ENCODE results near the gene ZMYND11.

The ZMYND11 gene

GRCh38 chr10:106740-107139, 28.5 kb upstream of the ZMYND11 start:
- no peaks in the 10 kb centered on the region for H3K27me3 ChIP-seq (replicated peaks; ENCODE audit: insufficient read depth, low read length)
- H3F3A ChIP-seq (ENCODE audit: insufficient read depth, low read length): no peaks in the 10 kb centered on the region
- no peaks in the 10 kb centered on the region for H3K36me3 ChIP-seq (replicated peaks; ENCODE audit: insufficient read depth, low read length)
- no peaks in the 10 kb centered on the region for H4K20me1 ChIP-seq (ENCODE audit: insufficient read depth, low read length)
- TF ChIP-seq, protein P1, sequence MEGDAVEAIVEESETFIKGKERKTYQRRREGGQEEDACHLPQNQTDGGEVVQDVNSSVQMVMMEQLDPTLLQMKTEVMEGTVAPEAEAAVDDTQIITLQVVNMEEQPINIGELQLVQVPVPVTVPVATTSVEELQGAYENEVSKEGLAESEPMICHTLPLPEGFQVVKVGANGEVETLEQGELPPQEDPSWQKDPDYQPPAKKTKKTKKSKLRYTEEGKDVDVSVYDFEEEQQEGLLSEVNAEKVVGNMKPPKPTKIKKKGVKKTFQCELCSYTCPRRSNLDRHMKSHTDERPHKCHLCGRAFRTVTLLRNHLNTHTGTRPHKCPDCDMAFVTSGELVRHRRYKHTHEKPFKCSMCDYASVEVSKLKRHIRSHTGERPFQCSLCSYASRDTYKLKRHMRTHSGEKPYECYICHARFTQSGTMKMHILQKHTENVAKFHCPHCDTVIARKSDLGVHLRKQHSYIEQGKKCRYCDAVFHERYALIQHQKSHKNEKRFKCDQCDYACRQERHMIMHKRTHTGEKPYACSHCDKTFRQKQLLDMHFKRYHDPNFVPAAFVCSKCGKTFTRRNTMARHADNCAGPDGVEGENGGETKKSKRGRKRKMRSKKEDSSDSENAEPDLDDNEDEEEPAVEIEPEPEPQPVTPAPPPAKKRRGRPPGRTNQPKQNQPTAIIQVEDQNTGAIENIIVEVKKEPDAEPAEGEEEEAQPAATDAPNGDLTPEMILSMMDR (IDR thresholded peaks at IDR 0.05; ENCODE audit: low read length): no peak
- TF ChIP-seq EZH2 (optimal IDR thresholded peaks at IDR 0.05; ENCODE audit: low read depth, low read length): no peak
- TF ChIP-seq EZH2phosphoT487 (IDR thresholded peaks at IDR 0.05; ENCODE audit: low read length): no peak
- H3K9me3 ChIP-seq (replicated peaks; ENCODE audit: insufficient read depth, low read length): no peaks in the 10 kb centered on the region
- no peaks in the 10 kb centered on the region for H3K9me2 ChIP-seq (replicated peaks; ENCODE audit: insufficient read depth, low read length)
- 0 out of 2 replicates have a peak, but pooled peaks cover 4% of the 10 kb centered on the region for H3K4me1 ChIP-seq (ENCODE audit: low read length)
- H3K4me3 ChIP-seq (ENCODE audit: low read length): no peak overlapping the region
- H3K9ac ChIP-seq (ENCODE audit: low read length): no peak overlapping the region
- H3K4me2 ChIP-seq (ENCODE audit: low read depth, low read length): no peak overlapping the region
- no peak overlapping the region for H2AFZ ChIP-seq (ENCODE audit: low read length)
- no peak for DNase-seq
- no peak overlapping the region for H3K27ac ChIP-seq (ENCODE audit: low read length)
- no peaks in the 10 kb centered on the region for H3K79me2 ChIP-seq (ENCODE audit: low read length)

DNA sequence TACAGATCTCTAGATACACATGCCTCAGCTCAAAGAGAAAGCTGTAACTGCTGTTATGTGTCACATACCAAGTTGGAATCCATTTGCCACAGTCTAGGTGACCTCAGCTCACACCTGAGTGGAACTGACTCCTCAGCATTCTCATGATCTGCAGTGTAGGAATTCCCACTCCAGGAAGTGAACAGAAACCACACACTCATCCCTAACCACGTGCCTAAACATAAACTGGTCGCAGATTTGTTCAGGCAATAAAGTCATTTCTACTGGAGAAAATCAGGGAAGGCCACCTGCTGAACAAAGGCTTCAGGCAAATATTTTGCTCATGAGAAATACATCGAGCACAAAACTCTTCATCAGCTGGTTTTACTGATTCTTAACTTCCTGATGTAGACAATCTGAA, 23.0 kb upstream of the ZMYND11 start:
- H3K79me2 ChIP-seq (ENCODE audit: low read length): no peaks in the 10 kb centered on the region
- H3K4me1 ChIP-seq (ENCODE audit: low read length): no peaks in the 10 kb centered on the region
- H3K9ac ChIP-seq (ENCODE audit: low read length): no peak overlapping the region
- H3K36me3 ChIP-seq (replicated peaks; ENCODE audit: insufficient read depth, low read length): no peaks in the 10 kb centered on the region
- H3F3A ChIP-seq (ENCODE audit: insufficient read depth, low read length): no peaks in the 10 kb centered on the region
- DNase-seq: no peak
- H3K9me3 ChIP-seq (replicated peaks; ENCODE audit: insufficient read depth, low read length): no peaks in the 10 kb centered on the region
- no peak overlapping the region for H2AFZ ChIP-seq (ENCODE audit: low read length)
- H3K4me3 ChIP-seq (ENCODE audit: low read length): no peak overlapping the region
- TF ChIP-seq, protein P1 (IDR thresholded peaks at IDR 0.05; ENCODE audit: low read length): no peak
- TF ChIP-seq EZH2phosphoT487 (IDR thresholded peaks at IDR 0.05; ENCODE audit: low read length): no peak
- TF ChIP-seq EZH2 (optimal IDR thresholded peaks at IDR 0.05; ENCODE audit: low read depth, low read length): no peak
- no peaks in the 10 kb centered on the region for H3K9me2 ChIP-seq (replicated peaks; ENCODE audit: insufficient read depth, low read length)
- H3K27ac ChIP-seq (ENCODE audit: low read length): no peak overlapping the region
- no peaks in the 10 kb centered on the region for H3K27me3 ChIP-seq (replicated peaks; ENCODE audit: insufficient read depth, low read length)
- H3K4me2 ChIP-seq (ENCODE audit: low read depth, low read length): no peak overlapping the region
- H4K20me1 ChIP-seq (ENCODE audit: insufficient read depth, low read length): no peaks in the 10 kb centered on the region

GRCh38 chr10:124874-125273, 10.4 kb upstream of the ZMYND11 start:
- no peak overlapping the region for H2AFZ ChIP-seq (ENCODE audit: low read length)
- H3K4me1 ChIP-seq (ENCODE audit: low read length): no peaks in the 10 kb centered on the region
- TF ChIP-seq EZH2 (optimal IDR thresholded peaks at IDR 0.05; ENCODE audit: low read depth, low read length) (no peak), EZH2phosphoT487 (IDR thresholded peaks at IDR 0.05; ENCODE audit: low read length) (no peak)
- TF ChIP-seq, protein P1 (IDR thresholded peaks at IDR 0.05; ENCODE audit: low read length): no peak

More at GRCh38 chr10:124874-125273, 10.4 kb upstream of the ZMYND11 start:
- Histone ChIP-seq H3K27ac (ENCODE audit: low read length) (no peak overlapping the region), H3K4me3 (ENCODE audit: low read length) (no peak overlapping the region), H3K79me2 (ENCODE audit: low read length) (no peaks in the 10 kb centered on the region), H3K9me2 (replicated peaks; ENCODE audit: insufficient read depth, low read length) (no peaks in the 10 kb centered on the region), H3F3A (ENCODE audit: insufficient read depth, low read length) (no peaks in the 10 kb centered on the region), H3K27me3 (replicated peaks; ENCODE audit: insufficient read depth, low read length) (no peaks in the 10 kb centered on the region), H3K4me2 (ENCODE audit: low read depth, low read length) (no peak overlapping the region), H3K9ac (ENCODE audit: low read length) (no peak overlapping the region), H4K20me1 (ENCODE audit: insufficient read depth, low read length) (no peaks in the 10 kb centered on the region), H3K36me3 (replicated peaks; ENCODE audit: insufficient read depth, low read length) (no peaks in the 10 kb centered on the region), H3K9me3 (replicated peaks; ENCODE audit: insufficient read depth, low read length) (no peaks in the 10 kb centered on the region)
- no peak for DNase-seq
